Measurements from ENCODE around the gene EBF3.

The EBF3 gene

GRCh38 chr10:129953119-129954051 lies 10.7 kb downstream of the EBF3 start:
- POLR2A ChIA-PET: no interaction called here
- no peak overlapping the region for H3K4me3 ChIP-seq (ENCODE audit: low read depth, low read length)
- CTCF ChIA-PET: no interaction called here
- no peak for DNase-seq (ENCODE audit: low read depth, low spot score)
- TF ChIP-seq CTCF (IDR thresholded peaks at IDR 0.05; ENCODE audit: insufficient read depth, low read length, missing control alignments): no peak

GRCh38 chr10:129952378-129953118 lies 11.5 kb downstream of the EBF3 start:
- no peak for DNase-seq (ENCODE audit: low read depth, low spot score)
- no peak overlapping the region for H3K4me3 ChIP-seq (ENCODE audit: low read depth, low read length)
- CTCF ChIA-PET: no interaction called here
- POLR2A ChIA-PET: no interaction called here
- TF ChIP-seq CTCF (IDR thresholded peaks at IDR 0.05; ENCODE audit: insufficient read depth, low read length, missing control alignments): no peak

GRCh38 chr10:129951970-129952265 lies 12.2 kb downstream of the EBF3 start:
- no peak for DNase-seq (ENCODE audit: low read depth, low spot score)
- no peak overlapping the region for H3K4me3 ChIP-seq (ENCODE audit: low read depth, low read length)
- ChIA-PET POLR2A (no interaction called here), CTCF (no interaction called here)
- no peak for TF ChIP-seq CTCF (IDR thresholded peaks at IDR 0.05; ENCODE audit: insufficient read depth, low read length, missing control alignments)

- H3K4me3 ChIP-seq (ENCODE audit: low read depth, low read length): no peak overlapping the region
- ChIA-PET CTCF (no interaction called here), POLR2A (no interaction called here)
- TF ChIP-seq CTCF (IDR thresholded peaks at IDR 0.05; ENCODE audit: insufficient read depth, low read length, missing control alignments): no peak
- no peak for DNase-seq (ENCODE audit: low read depth, low spot score)
Observed at GRCh38 chr10:129951101-129951969, 12.7 kb downstream of the EBF3 start.

GRCh38 chr10:129950676-129951075 lies 13.4 kb downstream of the EBF3 start:
- ChIA-PET POLR2A (no interaction called here), CTCF (no interaction called here)
- TF ChIP-seq CTCF (IDR thresholded peaks at IDR 0.05; ENCODE audit: insufficient read depth, low read length, missing control alignments): no peak
- no peak for DNase-seq (ENCODE audit: low read depth, low spot score)
- no peak overlapping the region for H3K4me3 ChIP-seq (ENCODE audit: low read depth, low read length)

- ChIA-PET CTCF (no interaction called here), POLR2A (no interaction called here)
- no peak overlapping the region for H3K4me3 ChIP-seq (ENCODE audit: low read depth, low read length)
- no peak for TF ChIP-seq CTCF (IDR thresholded peaks at IDR 0.05; ENCODE audit: insufficient read depth, low read length, missing control alignments)
- DNase-seq (ENCODE audit: low read depth, low spot score): no peak
Observed at GRCh38 chr10:129949891-129950291, 14.2 kb downstream of the EBF3 start.

Measured in AG04449 (cell line).